SK-N-MC (cell line): ENCODE measurements around the gene POMT2.
A peak's percentile ranks its signal among the peaks of the same experiment; 100 is the strongest.

Experiments
- DNase-seq: peaks from one replicate; pipeline ENCODE4 v3.0.0-alpha.2; 2011; ENCODE audit warnings: low read depth, low spot score
- H3K27ac ChIP-seq: fragments of 200-600 bp; sonication (generic); 2 replicates; pipeline ENCODE4 v1.5.1; 2016; ENCODE audit warnings: mixed run types
- H3K36me3 ChIP-seq: fragments of 200-600 bp; sonication (generic); 2 replicates; pipeline ENCODE4 v1.6.1; 2017; ENCODE audit warnings: antibody characterized with exemption, low read length, mixed read lengths; ENCODE audit not compliant: insufficient read depth
- H3K4me3 ChIP-seq: fragments of 200-600 bp; sonication (generic); 2 replicates; pipeline ENCODE4 v1.5.1; 2016
- H3K9ac ChIP-seq: fragments of 200-600 bp; sonication (generic); 2 replicates; pipeline ENCODE4 v1.8.0; 2017; ENCODE audit warnings: mixed run types, mixed read lengths; ENCODE audit not compliant: insufficient read length
- H3K9me3 ChIP-seq: fragments of 200-600 bp; sonication (generic); 2 replicates; pipeline ENCODE4 v1.6.1; 2017; ENCODE audit warnings: low read depth, mild to moderate bottlenecking, antibody characterized with exemption, low read length, moderate library complexity, mixed read lengths
- EZH2 ChIP-seq: fragments of 200-600 bp; sonication (generic); IDR thresholded peaks from one replicate; pipeline ENCODE4 v1.6.1; 2017; ENCODE audit warnings: antibody characterized with exemption
- FOXP2 ChIP-seq: optimal IDR thresholded peaks from 2 replicates; pipeline ENCODE3; 2011; ENCODE audit warnings: mild to moderate bottlenecking, moderate library complexity; ENCODE audit not compliant: insufficient read depth; ENCODE audit errors: extremely low read length, control extremely low read depth
- POLR2AphosphoS5 ChIP-seq: IDR thresholded peaks from 2 replicates; pipeline ENCODE4 v1.6.1; 2012; ENCODE audit warnings: mild to moderate bottlenecking, low read depth, low read length, borderline replicate concordance

Gene POMT2, protein sequence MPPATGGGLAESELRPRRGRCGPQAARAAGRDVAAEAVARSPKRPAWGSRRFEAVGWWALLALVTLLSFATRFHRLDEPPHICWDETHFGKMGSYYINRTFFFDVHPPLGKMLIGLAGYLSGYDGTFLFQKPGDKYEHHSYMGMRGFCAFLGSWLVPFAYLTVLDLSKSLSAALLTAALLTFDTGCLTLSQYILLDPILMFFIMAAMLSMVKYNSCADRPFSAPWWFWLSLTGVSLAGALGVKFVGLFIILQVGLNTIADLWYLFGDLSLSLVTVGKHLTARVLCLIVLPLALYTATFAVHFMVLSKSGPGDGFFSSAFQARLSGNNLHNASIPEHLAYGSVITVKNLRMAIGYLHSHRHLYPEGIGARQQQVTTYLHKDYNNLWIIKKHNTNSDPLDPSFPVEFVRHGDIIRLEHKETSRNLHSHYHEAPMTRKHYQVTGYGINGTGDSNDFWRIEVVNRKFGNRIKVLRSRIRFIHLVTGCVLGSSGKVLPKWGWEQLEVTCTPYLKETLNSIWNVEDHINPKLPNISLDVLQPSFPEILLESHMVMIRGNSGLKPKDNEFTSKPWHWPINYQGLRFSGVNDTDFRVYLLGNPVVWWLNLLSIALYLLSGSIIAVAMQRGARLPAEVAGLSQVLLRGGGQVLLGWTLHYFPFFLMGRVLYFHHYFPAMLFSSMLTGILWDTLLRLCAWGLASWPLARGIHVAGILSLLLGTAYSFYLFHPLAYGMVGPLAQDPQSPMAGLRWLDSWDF

DNA sequence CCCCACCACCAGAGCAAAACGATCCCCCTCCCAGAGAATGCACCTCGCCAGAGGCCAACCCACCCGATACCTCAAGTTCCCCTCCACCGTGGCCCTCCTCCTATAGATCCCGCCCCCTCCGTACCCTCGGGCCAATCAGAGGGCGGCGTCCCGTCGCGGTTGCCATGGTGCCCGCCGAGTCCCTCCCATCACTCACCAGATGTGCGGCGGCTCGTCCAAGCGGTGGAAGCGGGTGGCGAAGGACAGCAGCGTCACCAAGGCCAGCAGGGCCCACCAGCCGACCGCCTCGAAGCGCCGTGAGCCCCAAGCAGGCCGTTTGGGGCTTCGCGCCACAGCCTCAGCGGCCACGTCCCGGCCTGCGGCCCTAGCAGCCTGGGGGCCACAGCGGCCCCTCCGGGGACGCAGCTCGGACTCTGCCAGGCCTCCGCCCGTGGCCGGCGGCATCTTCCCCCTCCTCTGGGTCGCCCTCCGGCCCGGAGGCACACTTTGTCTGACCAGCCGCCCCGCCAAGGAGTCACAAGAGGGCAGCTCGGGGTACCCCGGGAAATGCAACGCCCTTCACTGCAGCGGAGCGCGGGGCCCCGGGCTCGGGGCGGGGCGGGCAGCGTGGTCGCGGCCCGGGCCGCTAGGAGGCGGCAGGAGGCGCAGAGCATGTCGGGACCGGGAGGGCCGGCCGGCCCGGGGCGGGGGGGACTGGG lies at the start of gene POMT2:
Gene POMT2, minus strand, starts transcription at position 646 of the 698 bp plus-strand sequence. Its CDS starts 202 bp downstream, at position 444.
- Histone ChIP-seq H3K4me3 (peak within 1 kb of the TSS; percentile 94), H3K27ac (peak within 1 kb of the TSS; percentile 98), H3K9me3 (no peaks in the 10 kb centered on the region), H3K9ac (peak within 1 kb of the TSS; percentile 97), H3K36me3 (no peaks in the 10 kb centered on the region)
- DNase-seq = peak; percentile 16
- TF ChIP-seq POLR2AphosphoS5 (peak; percentile 78), EZH2 (no peak)

DNA sequence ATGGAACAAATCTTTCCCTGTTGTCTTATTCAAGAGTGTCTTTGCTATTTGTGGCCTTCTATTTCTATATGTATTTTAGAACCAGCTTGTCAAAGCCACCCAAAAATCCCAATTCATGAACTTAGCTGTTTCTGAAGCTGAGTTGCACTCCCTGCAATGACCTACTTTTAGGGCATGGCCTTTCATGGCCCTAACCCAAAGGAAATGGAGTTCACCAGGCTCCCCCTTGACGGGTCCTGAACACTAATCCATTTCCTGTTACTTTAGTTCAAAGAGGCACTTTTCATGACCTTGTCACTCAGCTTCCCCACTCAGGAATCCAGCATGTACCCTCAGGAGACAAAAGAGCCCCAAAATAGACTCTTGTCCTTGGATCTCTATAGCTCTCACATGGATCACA lies 48.6 kb upstream of the POMT2 start:
- Histone ChIP-seq H3K9ac (no peak overlapping the region), H3K27ac (no peak overlapping the region), H3K9me3 (no peaks in the 10 kb centered on the region), H3K36me3 (no peaks in the 10 kb centered on the region), H3K4me3 (no peak overlapping the region)
- TF ChIP-seq EZH2 (no peak), POLR2AphosphoS5 (no peak), FOXP2 (no peak)
- DNase-seq = no peak

DNA sequence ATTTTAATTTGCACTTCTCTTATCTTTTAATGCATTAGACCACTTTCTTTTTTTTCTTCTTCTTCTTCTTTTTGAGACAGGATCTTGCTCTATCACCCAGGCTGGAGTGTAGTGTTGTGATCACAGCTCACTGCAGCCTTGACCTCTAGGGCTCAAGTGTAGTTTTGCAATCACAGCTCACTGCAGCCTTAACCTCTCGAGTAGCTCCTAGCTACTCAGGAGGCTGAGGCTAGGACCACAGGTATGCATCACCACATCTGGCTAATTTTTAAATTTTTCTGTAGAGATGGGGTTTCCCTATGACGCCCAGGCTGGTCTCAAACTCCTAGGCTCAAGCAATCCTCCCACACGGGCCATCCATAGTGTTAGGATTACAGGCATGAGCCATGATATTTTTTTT lies 43.5 kb upstream of the POMT2 start:
- Histone ChIP-seq H3K4me3 (no peak overlapping the region), H3K36me3 (no peaks in the 10 kb centered on the region), H3K27ac (no peak overlapping the region), H3K9me3 (no peaks in the 10 kb centered on the region), H3K9ac (no peak overlapping the region)
- no peak for DNase-seq
- TF ChIP-seq POLR2AphosphoS5 = no peak
- TF ChIP-seq EZH2 = no peak
- no peak for TF ChIP-seq FOXP2

DNA sequence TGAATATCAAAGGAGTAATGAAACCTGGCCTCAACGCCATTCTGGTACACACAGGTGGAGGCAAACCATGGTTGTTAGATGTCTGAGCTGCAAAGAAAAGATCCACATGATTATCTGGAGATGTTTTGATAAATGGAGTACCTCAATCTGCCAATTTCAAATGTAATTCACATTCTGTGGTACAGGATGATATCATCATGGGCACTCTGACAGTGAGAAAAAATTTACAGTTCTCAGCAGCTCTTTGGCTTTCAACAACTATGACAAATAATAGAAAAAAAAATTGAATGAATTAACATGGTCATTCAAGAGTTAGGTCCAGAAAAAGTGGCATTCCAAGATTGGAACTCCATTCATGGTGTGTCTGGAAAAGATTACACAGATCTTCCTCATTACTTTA lies 38.9 kb upstream of the POMT2 start:
- no peak for TF ChIP-seq POLR2AphosphoS5
- no peak for TF ChIP-seq FOXP2
- TF ChIP-seq EZH2 = no peak
- H3K9ac ChIP-seq = no peak overlapping the region
- H3K4me3 ChIP-seq = no peak overlapping the region
- H3K27ac ChIP-seq = no peak overlapping the region
- H3K36me3 ChIP-seq = no peaks in the 10 kb centered on the region
- no peak for DNase-seq
- no peaks in the 10 kb centered on the region for H3K9me3 ChIP-seq

- no peak for DNase-seq
- Histone ChIP-seq H3K4me3 (no peak overlapping the region), H3K27ac (no peak overlapping the region), H3K9ac (no peak overlapping the region), H3K36me3 (no peaks in the 10 kb centered on the region), H3K9me3 (no peaks in the 10 kb centered on the region)
- TF ChIP-seq EZH2 (no peak), FOXP2 (no peak), POLR2AphosphoS5 (no peak)
Observed at GRCh38 chr14:77356899-77357298, 36.2 kb upstream of the POMT2 start.

DNA sequence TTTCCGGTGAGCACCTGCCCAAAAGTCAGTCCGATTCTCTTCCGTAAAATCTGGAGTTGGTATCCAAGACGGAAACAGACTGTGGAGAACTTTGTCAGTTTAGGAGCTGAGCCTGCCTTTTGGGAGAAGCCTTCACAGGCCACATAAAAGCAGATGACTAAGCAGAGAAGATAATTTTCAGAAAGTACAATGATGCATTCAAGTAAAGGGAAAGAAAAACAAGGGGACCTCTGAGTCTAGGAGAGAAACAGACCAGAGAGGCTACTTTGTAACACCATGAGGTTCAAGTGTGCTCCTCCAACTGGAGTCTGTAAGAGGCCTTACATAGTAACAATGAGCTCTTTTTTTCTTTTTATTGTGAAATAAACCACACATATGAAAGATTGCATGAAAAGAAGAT lies 35.1 kb upstream of the POMT2 start:
- Histone ChIP-seq H3K9ac (no peak overlapping the region), H3K27ac (no peak overlapping the region), H3K4me3 (no peak overlapping the region), H3K9me3 (no peaks in the 10 kb centered on the region), H3K36me3 (no peaks in the 10 kb centered on the region)
- TF ChIP-seq EZH2 = no peak
- TF ChIP-seq FOXP2 = no peak
- no peak for TF ChIP-seq POLR2AphosphoS5
- DNase-seq = no peak

DNA sequence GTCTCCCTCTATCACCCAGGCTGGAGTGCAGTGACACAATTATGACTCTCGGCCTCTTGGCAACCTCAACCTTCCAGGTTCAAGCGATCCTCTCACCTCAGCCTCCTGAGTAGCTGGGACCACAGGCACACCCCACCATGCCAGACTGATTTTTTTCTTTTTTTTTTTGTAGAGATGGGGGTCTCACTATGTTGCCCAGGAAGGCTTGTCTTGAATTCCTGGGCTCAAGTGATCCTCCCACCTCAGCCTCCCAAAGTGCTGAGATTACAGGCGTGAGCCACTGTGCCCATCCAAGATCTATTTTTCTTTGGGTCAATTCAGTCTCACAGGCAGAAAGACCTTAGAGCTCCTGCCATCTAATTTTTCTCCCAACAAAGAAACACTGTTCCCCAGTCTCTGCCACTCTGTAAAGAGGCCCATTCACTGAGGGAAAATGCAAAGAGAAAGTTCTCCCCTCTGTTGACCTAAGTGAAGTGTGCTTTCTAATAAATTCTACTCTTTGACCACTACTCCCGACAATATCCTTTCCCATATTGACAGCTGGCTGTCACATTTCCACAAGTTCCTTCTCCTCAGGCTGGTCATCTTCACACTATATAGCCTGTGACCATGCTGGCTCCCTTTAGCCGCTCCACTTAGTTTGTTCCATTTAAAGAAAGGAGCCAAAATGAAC lies 32.9 kb upstream of the POMT2 start:
- H3K9me3 ChIP-seq = no peaks in the 10 kb centered on the region
- no peak overlapping the region for H3K27ac ChIP-seq
- DNase-seq = no peak
- TF ChIP-seq EZH2 (no peak), FOXP2 (no peak), POLR2AphosphoS5 (no peak)
- no peaks in the 10 kb centered on the region; the same call in 1 of the 2 replicates for H3K36me3 ChIP-seq
- no peak overlapping the region for H3K4me3 ChIP-seq
- no peak overlapping the region for H3K9ac ChIP-seq

GRCh38 chr14:77347751-77348150 lies 27.1 kb upstream of the POMT2 start:
- Histone ChIP-seq H3K9me3 (no peaks in the 10 kb centered on the region), H3K4me3 (no peak overlapping the region), H3K27ac (peak overlapping the region; percentile 44; the same call in 1 of the 2 replicates), H3K36me3 (no peaks in the 10 kb centered on the region; the same call in 1 of the 2 replicates), H3K9ac (no peak overlapping the region)
- DNase-seq = peak; percentile 6
- TF ChIP-seq POLR2AphosphoS5 = no peak
- no peak for TF ChIP-seq EZH2
- no peak for TF ChIP-seq FOXP2
